ENCODE measurements around the gene SMTNL1.
A peak's percentile ranks its signal among the peaks of the same experiment; 100 is the strongest.

The SMTNL1 gene

GRCh38 chr11:57513911-57514537, 23.4 kb upstream of the SMTNL1 start:
- Histone ChIP-seq H3K9me2 (replicated peaks; ENCODE audit: low read depth, low read length) (no peaks in the 10 kb centered on the region), H3K79me2 (ENCODE audit: insufficient read depth, low read length) (peaks cover 36% of the 10 kb centered on the region), H3K4me3 (ENCODE audit: low read length, poor library complexity, severe bottlenecking) (peak overlapping the region; percentile 98), H2AFZ (ENCODE audit: low read length) (peak overlapping the region; percentile 97), H3K36me3 (ENCODE audit: insufficient read depth, low read length) (no peaks in the 10 kb centered on the region), H3K9ac (ENCODE audit: low read depth, low read length, poor library complexity, severe bottlenecking) (peak overlapping the region; percentile 84), H3K27me3 (ENCODE audit: insufficient read depth, low read length, poor library complexity, severe bottlenecking) (no peaks in the 10 kb centered on the region), H3F3A (ENCODE audit: low read depth) (0 out of 2 replicates have a peak, but pooled peaks cover 12% of the 10 kb centered on the region), H3K4me2 (ENCODE audit: low read depth, low read length, poor library complexity, severe bottlenecking) (peak overlapping the region; percentile 96), H4K20me1 (ENCODE audit: insufficient read depth, low read length, poor library complexity, severe bottlenecking) (peaks cover 4% of the 10 kb centered on the region), H3K9me3 (ENCODE audit: insufficient read depth, low read depth, low read length) (no peaks in the 10 kb centered on the region), H3K4me1 (ENCODE audit: insufficient read depth, low read length, poor library complexity, severe bottlenecking) (peaks cover 40% of the 10 kb centered on the region)
- TF ChIP-seq CTCF (conservative IDR thresholded peaks at IDR 0.05; ENCODE audit: low read length) (no peak), EZH2phosphoT487 (IDR thresholded peaks at IDR 0.05; ENCODE audit: borderline replicate concordance) (no peak)

GRCh38 chr11:57514538-57515331, 22.7 kb upstream of the SMTNL1 start:
- H4K20me1 ChIP-seq (ENCODE audit: insufficient read depth, low read length, poor library complexity, severe bottlenecking) = peaks cover 4% of the 10 kb centered on the region
- no peaks in the 10 kb centered on the region for H3K9me3 ChIP-seq (ENCODE audit: insufficient read depth, low read depth, low read length)
- peaks cover 40% of the 10 kb centered on the region for H3K4me1 ChIP-seq (ENCODE audit: insufficient read depth, low read length, poor library complexity, severe bottlenecking)
- H3K27me3 ChIP-seq (ENCODE audit: insufficient read depth, low read length, poor library complexity, severe bottlenecking) = no peaks in the 10 kb centered on the region
- 0 out of 2 replicates have a peak, but pooled peaks cover 12% of the 10 kb centered on the region for H3F3A ChIP-seq (ENCODE audit: low read depth)
- no peaks in the 10 kb centered on the region for H3K36me3 ChIP-seq (ENCODE audit: insufficient read depth, low read length)
- H3K9ac ChIP-seq (ENCODE audit: low read depth, low read length, poor library complexity, severe bottlenecking) = peak overlapping the region; percentile 84
- H2AFZ ChIP-seq (ENCODE audit: low read length) = peak overlapping the region; percentile 97
- no peak for TF ChIP-seq CTCF (conservative IDR thresholded peaks at IDR 0.05; ENCODE audit: low read length)
- TF ChIP-seq EZH2phosphoT487 (IDR thresholded peaks at IDR 0.05; ENCODE audit: borderline replicate concordance) = no peak
- peaks cover 35% of the 10 kb centered on the region for H3K79me2 ChIP-seq (ENCODE audit: insufficient read depth, low read length)
- H3K9me2 ChIP-seq (replicated peaks; ENCODE audit: low read depth, low read length) = no peaks in the 10 kb centered on the region
- H3K4me3 ChIP-seq (ENCODE audit: low read length, poor library complexity, severe bottlenecking) = peak overlapping the region; percentile 98
- H3K4me2 ChIP-seq (ENCODE audit: low read depth, low read length, poor library complexity, severe bottlenecking) = peak overlapping the region; percentile 96

GRCh38 chr11:57515332-57516060, 21.9 kb upstream of the SMTNL1 start, which contains the start of gene SLC43A1:
TSS of gene SLC43A1 (minus strand) at chr11:57515702. CDS start at chr11:57514111, 1,591 bp downstream.
- peaks cover 32% of the 10 kb centered on the region for H3K79me2 ChIP-seq (ENCODE audit: insufficient read depth, low read length)
- H3K4me2 ChIP-seq (ENCODE audit: low read depth, low read length, poor library complexity, severe bottlenecking) = peak within 1 kb of the TSS; percentile 96
- H2AFZ ChIP-seq (ENCODE audit: low read length) = peak within 1 kb of the TSS; percentile 97
- H3K9ac ChIP-seq (ENCODE audit: low read depth, low read length, poor library complexity, severe bottlenecking) = peak within 1 kb of the TSS; percentile 84
- H3K4me3 ChIP-seq (ENCODE audit: low read length, poor library complexity, severe bottlenecking) = peak within 1 kb of the TSS; percentile 98
- 0 out of 2 replicates have a peak, but pooled peaks cover 12% of the 10 kb centered on the region for H3F3A ChIP-seq (ENCODE audit: low read depth)
- H3K9me3 ChIP-seq (ENCODE audit: insufficient read depth, low read depth, low read length) = no peaks in the 10 kb centered on the region
- no peaks in the 10 kb centered on the region for H3K9me2 ChIP-seq (replicated peaks; ENCODE audit: low read depth, low read length)
- H3K27me3 ChIP-seq (ENCODE audit: insufficient read depth, low read length, poor library complexity, severe bottlenecking) = no peaks in the 10 kb centered on the region
- no peaks in the 10 kb centered on the region for H3K36me3 ChIP-seq (ENCODE audit: insufficient read depth, low read length)
- peaks cover 40% of the 10 kb centered on the region for H3K4me1 ChIP-seq (ENCODE audit: insufficient read depth, low read length, poor library complexity, severe bottlenecking)
- H4K20me1 ChIP-seq (ENCODE audit: insufficient read depth, low read length, poor library complexity, severe bottlenecking) = peaks cover 4% of the 10 kb centered on the region
- TF ChIP-seq EZH2phosphoT487 (IDR thresholded peaks at IDR 0.05; ENCODE audit: borderline replicate concordance) (no peak), CTCF (conservative IDR thresholded peaks at IDR 0.05; ENCODE audit: low read length) (no peak; the same call in 1 of the 2 replicates)
